GM21360 (cell line): ENCODE measurements around the gene OSTC.

Experiments
- ATAC-seq: cut with Tn5 transposase; IDR thresholded peaks from one replicate; pipeline ENCODE4 v1.9.1; 2021; ENCODE audit warnings: mild to moderate bottlenecking, moderate library complexity; ENCODE audit not compliant: unreplicated experiment

OSTC gene

DNA sequence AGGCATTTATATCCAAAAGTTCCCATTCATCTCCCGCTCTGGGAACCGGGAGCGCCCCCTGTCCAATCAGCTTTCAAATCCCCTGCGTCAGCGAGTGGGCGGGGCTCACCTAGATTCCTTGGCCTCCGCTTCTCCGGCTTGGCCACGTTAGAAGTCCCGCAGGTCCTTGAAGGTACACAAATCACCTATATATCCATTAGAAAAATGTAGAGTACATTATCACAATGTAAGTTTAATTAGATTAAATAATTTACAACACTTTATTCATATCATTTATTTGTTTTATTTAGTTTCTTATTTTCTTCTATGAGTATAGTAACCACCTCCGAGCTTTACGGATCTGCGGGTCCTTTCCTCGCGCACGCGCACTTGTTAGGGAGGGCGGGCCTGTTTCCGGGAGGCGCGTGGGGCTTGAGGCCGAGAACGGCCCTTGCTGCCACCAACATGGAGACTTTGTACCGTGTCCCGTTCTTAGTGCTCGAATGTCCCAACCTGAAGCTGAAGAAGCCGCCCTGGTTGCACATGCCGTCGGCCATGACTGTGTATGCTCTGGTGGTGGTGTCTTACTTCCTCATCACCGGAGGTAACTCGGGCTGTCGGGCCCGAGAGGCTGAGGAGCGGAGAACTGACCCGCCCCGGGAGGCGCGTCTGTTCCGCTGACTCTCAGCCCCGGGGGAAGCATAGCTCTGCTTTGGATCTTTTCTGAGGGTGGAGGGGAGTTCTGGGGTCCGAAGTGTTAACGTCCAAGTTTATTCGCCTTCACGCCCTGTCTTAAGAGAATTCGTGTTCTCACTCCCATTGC is at the start of gene OSTC:
OSTC (plus strand) TSS at position 388 of the 802 bp plus-strand sequence; CDS start at position 445, 57 bp downstream.
- peak; percentile 94 for ATAC-seq

GRCh38 chr4:108601106-108601505 is 49.3 kb upstream of the OSTC start:
- no peak for ATAC-seq

DNA sequence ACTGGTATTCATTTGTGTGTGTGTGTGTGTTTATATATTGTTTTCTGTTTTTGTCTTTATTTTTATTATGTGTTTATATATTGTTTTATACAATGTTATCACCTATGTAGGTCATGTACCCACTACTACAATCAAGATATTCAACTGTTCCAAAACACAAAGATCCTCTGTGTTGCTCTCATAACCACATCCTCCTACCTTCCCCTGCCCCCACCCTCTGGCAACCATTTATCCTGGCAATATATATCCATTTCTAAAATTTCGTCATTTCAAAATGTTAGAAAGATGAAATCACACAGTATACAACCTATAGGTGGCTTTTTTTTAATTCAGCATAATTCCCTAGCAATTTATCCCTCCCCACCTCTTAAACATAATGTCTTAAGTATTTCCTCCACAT is 48.9 kb upstream of the OSTC start:
- ATAC-seq, result no peak

DNA sequence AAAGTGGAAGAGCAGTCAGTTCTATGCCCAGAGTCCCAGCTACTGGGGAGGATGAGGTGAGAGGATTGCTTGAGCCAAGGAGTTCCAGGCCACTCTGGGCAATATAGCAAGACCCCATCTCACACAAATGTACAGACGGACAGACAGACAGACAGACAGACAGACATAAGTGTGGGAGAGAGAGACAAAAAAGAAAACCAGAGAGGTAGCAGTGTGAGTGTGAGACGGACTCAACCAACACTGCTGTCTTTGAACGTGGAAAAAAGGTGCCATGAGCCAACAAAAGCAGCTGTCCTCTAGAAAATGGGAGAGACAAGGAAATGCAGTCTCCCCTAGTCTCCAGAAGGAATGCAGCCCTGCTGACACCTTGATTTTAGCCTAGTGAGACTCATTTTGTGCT is 48.2 kb upstream of the OSTC start:
- ATAC-seq, result no peak

DNA sequence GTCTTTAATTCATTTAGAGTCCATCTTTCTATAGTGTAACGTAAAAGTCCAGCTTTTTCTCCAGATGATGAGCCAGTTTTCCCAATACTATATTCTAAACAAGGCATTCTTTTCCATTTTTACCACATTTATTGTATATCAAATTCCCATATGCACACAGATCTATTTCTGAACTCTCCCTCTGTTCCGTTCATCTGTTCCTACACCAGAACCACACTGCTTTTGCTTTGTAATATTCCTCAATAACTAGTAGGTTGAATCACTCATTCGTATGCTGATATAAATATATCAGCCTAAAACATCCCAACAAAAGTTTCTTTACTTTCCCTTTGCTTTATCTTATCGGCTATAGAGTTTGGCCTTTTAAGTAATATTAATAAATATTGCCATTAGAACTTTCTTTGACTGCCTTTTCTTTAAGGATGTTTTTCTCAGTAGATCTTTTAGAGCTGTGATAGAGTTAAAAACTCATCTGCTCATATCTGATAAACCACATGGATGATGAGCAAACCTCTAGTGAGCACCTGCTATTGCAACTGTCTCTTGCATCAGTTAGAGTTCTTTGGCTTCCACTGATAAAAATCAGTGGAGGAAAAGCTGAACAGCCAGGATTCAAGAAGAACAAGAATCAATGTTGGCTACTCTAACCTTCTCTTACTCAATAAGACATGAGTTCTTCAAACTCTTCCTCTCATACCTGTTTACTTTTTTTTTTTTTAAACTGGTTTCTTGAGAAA is 43.2 kb upstream of the OSTC start:
- ATAC-seq, result no peak

- ATAC-seq, result no peak
Observed at GRCh38 chr4:108611365-108611764, 39.0 kb upstream of the OSTC start.

- ATAC-seq, result no peak
Observed at GRCh38 chr4:108612365-108612764, 38.0 kb upstream of the OSTC start.

DNA sequence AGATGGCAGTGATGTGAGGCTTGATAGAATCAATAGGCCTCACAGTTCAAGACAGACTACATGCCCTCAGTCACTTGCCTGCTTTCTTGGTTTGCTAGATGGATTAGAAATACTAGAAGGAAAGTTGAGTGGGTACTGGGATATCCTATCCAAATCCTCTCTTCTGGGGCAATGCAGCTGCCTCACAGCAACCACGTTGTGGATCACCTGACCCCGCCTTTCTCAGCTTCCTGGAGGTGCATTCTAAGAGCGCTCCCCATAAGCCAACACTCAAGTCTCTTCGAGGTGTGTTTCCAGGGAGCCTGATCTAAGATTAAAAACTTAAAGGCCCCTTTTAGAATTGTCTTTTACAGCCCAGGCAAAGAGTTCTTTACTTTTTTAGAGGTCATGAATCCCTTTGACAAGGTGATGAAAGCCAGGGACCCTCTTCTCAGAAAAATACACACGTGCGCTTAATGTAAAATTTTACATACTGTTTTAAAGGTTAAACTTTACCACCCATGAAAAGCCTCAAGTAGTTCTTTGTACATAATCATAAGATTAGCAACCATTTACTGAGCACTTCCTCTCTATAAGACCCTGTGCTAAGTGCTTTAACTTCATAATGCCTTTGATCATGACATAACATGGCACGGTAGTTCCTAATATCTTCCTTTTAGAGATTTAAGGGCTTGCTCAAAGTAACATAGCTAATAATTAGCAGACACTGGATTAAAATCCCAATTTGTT is 30.9 kb upstream of the OSTC start:
- ATAC-seq, result peak; percentile 5

- ATAC-seq, result peak; percentile 100
Observed at GRCh38 chr4:108620101-108620932, 30.1 kb upstream of the OSTC start, which contains the start of gene RPL34. RPL34 (plus strand) TSS chr4:108620576; CDS start chr4:108621960, 1,384 bp downstream.

DNA sequence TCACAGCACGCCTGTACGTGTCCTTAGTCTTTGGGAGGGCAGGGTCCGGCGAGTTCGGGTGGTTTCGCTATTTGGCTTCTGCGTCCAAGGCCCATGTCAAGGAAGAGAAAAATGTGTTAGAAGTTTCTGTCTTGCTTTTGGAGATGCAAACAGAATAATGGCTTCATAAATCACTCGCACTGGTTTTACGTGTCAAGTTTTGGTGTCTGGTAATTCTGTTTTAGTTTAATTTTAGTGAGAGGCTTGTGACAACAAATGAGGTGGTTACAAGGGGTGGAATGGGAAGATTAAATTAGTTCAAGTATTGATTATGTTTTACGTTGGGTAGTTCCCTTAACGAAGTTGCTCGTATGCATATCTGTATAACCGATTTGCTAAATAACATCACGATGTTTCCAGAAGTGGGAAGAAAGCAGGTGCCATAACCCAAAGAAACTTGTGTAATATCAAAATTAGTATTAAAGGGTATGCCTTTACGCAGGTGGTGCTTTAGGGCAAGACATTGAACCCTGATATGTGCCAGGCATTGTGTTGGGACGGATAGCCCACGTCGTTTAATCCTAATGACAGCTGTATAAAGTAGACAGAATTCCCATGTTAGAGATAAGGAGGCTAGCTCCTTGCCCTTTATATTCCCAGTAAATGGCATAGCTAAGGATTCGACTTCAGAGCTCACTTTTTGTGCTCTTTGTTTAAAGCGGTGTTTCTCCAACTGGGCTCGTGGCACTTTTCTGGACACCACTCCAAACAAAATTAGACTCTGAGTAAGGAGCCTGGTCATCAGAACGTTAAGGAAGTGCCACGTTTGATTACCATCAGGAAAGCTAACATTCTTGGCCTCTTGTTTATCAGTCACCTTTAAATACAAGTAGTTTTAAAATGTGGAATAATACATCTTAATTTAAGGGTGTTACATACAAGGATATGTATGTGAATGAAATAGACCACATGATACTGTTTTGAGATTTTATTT is 29.2 kb upstream of the OSTC start:
- ATAC-seq, result no peak

GRCh38 chr4:108622022-108622421 is 28.4 kb upstream of the OSTC start:
- no peak for ATAC-seq

GRCh38 chr4:108622828-108623227 is 27.6 kb upstream of the OSTC start:
- no peak for ATAC-seq

- no peak for ATAC-seq
Observed at GRCh38 chr4:108624263-108625056, 25.9 kb upstream of the OSTC start.

DNA sequence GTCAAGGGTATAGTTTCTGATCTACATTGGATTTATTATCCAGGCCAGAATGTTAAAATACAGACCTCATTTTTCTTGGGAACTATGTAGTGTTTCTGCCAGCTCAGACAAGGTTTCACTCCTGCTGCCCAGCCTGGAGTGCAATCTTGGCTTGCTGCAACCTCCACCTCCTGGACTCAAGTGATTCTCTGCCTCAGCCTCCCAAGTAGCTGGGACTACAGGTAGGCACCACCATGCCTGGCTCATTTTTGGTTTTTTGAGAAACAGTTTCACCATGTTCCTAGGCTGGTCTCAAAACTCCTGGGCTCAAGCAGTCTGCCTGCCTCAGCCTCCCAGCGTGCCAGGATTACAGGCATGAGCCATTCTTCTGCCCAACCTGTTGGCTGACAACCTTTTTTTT is 24.3 kb upstream of the OSTC start:
- ATAC-seq, result no peak

GRCh38 chr4:108628411-108628810 is 22.0 kb upstream of the OSTC start:
- no peak for ATAC-seq

DNA sequence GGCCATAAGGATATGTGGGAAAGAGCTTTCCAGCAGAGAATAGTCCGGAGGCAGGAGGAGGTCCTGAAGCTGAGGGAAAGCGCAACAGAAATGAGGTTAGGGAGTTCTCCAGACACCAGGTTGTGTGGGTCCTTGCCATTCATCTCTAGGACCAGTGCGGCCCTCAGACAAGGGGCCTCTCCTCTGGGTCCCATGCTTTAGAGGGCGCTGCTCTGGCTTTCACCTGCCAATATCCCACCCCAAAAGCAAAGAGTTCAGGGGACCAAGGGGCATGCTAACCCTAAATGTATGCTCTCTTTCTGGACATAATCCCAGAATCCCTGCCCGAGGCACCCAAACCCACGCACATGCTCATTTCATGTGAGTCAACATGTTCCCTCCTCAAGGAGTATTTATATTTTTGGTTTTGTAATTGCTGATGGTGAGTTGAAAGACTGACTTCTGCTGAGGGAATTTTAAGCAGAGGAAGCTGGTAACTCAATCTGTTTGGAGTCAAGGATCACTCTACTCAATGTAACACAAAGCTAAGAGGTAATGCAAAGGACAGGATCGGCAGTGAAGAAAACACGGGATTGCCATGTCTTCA is 15.2 kb upstream of the OSTC start:
- ATAC-seq, result no peak

- ATAC-seq, result no peak
Observed at GRCh38 chr4:108636246-108636645, 14.2 kb upstream of the OSTC start.

DNA sequence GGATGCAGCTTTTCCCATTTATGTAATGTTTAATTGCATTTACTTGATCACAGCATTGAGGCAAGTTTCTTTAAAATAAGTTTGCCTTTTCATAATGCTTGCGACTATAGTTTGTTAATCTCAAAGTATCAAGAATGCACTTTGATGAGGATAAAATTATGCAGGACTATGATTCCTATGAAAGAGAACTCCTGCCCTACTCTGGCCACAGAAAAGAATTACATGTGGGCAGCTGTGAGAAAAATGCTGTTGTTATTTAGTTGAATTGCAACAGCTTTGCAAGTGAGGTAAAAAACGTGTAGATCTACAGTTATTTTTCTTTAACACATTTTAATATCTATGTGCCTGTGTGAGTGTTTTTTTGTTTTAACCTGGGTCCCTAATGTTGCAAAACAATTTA is 12.5 kb upstream of the OSTC start:
- no peak for ATAC-seq
